ENCODE results near the gene HMGB4.

Gene HMGB4

GRCh38 chr1:33899746-33900145, 35.9 kb downstream of the HMGB4 start:
- no peak for DNase-seq

- DNase-seq: no peak
Observed at GRCh38 chr1:33902486-33903209, 38.8 kb downstream of the HMGB4 start.

- no peak for DNase-seq
Observed at GRCh38 chr1:33903210-33903589, 39.3 kb downstream of the HMGB4 start.

DNA sequence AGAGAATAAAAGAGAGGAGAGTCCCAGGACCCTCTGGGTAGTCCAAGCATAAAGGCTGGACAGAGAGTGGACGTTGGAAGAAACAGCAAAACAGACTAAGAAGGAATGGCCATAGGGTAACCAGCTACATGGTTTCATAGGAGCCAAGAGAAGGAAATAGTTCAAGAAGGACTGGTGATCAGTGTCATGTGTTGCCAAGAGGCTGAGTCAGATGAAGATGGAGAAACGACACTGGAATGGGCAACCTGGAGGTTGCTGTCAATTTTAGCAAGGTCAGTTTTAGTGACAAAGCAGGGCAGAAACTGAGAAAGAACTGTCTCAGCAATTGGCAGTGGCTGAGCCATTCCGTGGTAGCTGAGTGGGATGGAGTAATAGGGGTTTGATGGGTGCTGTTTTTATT, 41.4 kb downstream of the HMGB4 start:
- DNase-seq: no peak

- DNase-seq: no peak
Observed at GRCh38 chr1:33906156-33906555, 42.3 kb downstream of the HMGB4 start.

DNA sequence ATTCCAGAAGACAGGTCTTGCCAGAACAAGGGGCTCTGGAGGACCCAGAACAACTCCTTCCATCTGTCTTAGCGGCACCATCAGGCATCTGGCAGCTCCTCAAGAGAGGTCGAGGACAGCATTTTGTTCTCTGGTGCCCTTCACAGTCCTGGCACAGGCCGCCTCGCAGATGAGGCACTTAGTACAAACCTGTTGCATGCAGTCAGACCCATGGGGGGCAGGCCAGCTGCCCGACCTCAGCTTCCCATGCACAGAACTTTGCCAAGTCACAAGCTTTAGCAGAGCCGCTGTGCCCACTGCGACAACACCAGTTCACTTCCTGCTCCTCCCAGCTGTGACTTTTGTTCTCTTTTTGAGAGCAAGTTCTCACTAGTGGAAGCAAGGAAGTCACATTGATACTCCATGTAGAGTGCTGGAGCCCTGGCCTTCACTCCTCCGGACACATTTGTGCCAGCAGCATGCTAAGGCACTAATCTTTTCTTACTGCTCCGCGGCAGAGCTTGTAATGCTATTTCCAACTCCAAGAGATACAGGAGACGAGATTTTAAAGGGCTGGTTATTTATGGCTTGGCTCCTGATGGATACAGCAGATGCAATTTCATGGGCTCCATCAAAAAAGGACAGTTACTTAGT, 44.6 kb downstream of the HMGB4 start:
- DNase-seq: no peak

Measured in NCI-H2171 (cell line).